Panc1 (cell line): ENCODE measurements around the gene APOL4. TPM values are rescaled to one million over a fixed set of nuclear protein-coding genes. Genes with fewer than 3 reads are reported as not detected.

Source experiments
- ATAC-seq: fragments of 200-7000 bp; cut with Tn5 transposase; 2 replicates; pipeline ENCODE4 v1.9.1; 2020; ENCODE audit warnings: mild to moderate bottlenecking, moderate library complexity
- BruUV-seq: library from RNA; stranded (reverse); fragments of 400-500 nt; replicated peaks from 2 replicates; lab custom pipeline; 2021; lab: Mats Ljungman, UMichigan
- CTCF ChIA-PET: fragments of 300-600 bp; sonication (Branson Sonifier 250); formaldehyde crosslinking; loops from one replicate; lab custom pipeline; 2022; ENCODE audit warnings: antibody characterized with exemption; lab: Charles Lee
- POLR2A ChIA-PET: fragments of 300-600 bp; sonication (Branson Sonifier 250); formaldehyde crosslinking; loops from one replicate; lab custom pipeline; 2022; ENCODE audit warnings: antibody characterized with exemption; lab: Charles Lee
- DNase-seq: peaks from one replicate; pipeline ENCODE4 v3.0.0-alpha.2; 2010; ENCODE audit warnings: low read depth, low spot score
- H3K27ac ChIP-seq: 2 replicates; pipeline ENCODE4 v1.5.1; 2011; ENCODE audit warnings: mild to moderate bottlenecking, low read length, inconsistent platforms
- H3K27me3 ChIP-seq: fragments of 200-500 bp; sonication (Bioruptor generic); 2 replicates; pipeline ENCODE4 v1.6.0; 2014; ENCODE audit warnings: low read length, inconsistent platforms; ENCODE audit not compliant: control insufficient read depth, insufficient read depth
- H3K36me3 ChIP-seq: fragments of 200-500 bp; sonication (Bioruptor generic); 2 replicates; pipeline ENCODE4 v1.5.1; 2014; ENCODE audit warnings: inconsistent platforms, mild to moderate bottlenecking, low read length, moderate library complexity; ENCODE audit not compliant: control insufficient read depth, insufficient read depth
- H3K4me1 ChIP-seq: 2 replicates; pipeline ENCODE4 v1.5.1; 2011; ENCODE audit warnings: inconsistent platforms, mild to moderate bottlenecking, low read length, moderate library complexity; ENCODE audit not compliant: control insufficient read depth, insufficient read depth
- H3K4me3 ChIP-seq, 2 experiments: 2 replicates each; pipeline ENCODE4 v1.5.1; 2011 to 2012; ENCODE audit warnings: low read depth in 2 of 2, low read length in 2 of 2, mild to moderate bottlenecking in 2 of 2, inconsistent platforms in 1 of 2, moderate library complexity in 1 of 2
- H3K9me3 ChIP-seq: fragments of 200-500 bp; sonication (Bioruptor generic); 2 replicates; pipeline ENCODE4 v1.5.1; 2014; ENCODE audit warnings: low read depth, mild to moderate bottlenecking, inconsistent platforms, low read length, moderate library complexity; ENCODE audit not compliant: control insufficient read depth, insufficient read depth
- POLR2AphosphoS5 ChIP-seq: IDR thresholded peaks from 2 replicates; pipeline ENCODE4 v1.6.1; 2012; ENCODE audit warnings: mild to moderate bottlenecking, low read depth, low read length, moderate library complexity
- SIN3A ChIP-seq: IDR thresholded peaks from 2 replicates; pipeline ENCODE4 v1.6.1; 2012; ENCODE audit warnings: low read depth, mild to moderate bottlenecking, low read length, moderate library complexity, borderline replicate concordance; ENCODE audit not compliant: insufficient read depth
- TCF7L2 ChIP-seq: IDR thresholded peaks from 2 replicates; pipeline ENCODE4 v1.6.1; 2011; ENCODE audit warnings: mild to moderate bottlenecking, low read depth, low read length, inconsistent platforms
- in situ Hi-C: cut with HindIII; loops from 2 replicates; pipeline ENCODE4 v1.10.0; 2016; ENCODE audit warnings: low sequenced_read_pairs, low pct_unique_long_range_greater_than_20kb
- intact Hi-C: fragments of 100-400 bp; cut with micrococcal nuclease; formaldehyde crosslinking; loops from one replicate; pipeline ENCODE4 v1.10.0; 2022; ENCODE audit not compliant: unreplicated experiment
- total RNA-seq: library from RNA; stranded (reverse); gene quantifications from one replicate; pipeline ENCODE4 v1.2.1, GENCODE V29; 2021; ENCODE audit not compliant: unreplicated experiment
- TF ChIP-seq, protein P1 (sequence below), 2 experiments: IDR thresholded peaks; 2 replicates each; pipeline ENCODE4 v1.6.1; 2011 to 2012; ENCODE audit warnings: low read depth in 2 of 2, control low read depth in 1 of 2, low read length in 1 of 2, mild to moderate bottlenecking in 1 of 2, moderate library complexity in 1 of 2; ENCODE audit not compliant: insufficient read depth in 1 of 2
- TF ChIP-seq, protein P2 (sequence below): fragments of 450-650 bp; IDR thresholded peaks from 2 replicates; pipeline ENCODE4 v1.5.1; 2017; ENCODE audit warnings: mild to moderate bottlenecking

APOL4 gene
- total RNA-seq, 1 experiment from 2014 or later: not detected

DNA sequence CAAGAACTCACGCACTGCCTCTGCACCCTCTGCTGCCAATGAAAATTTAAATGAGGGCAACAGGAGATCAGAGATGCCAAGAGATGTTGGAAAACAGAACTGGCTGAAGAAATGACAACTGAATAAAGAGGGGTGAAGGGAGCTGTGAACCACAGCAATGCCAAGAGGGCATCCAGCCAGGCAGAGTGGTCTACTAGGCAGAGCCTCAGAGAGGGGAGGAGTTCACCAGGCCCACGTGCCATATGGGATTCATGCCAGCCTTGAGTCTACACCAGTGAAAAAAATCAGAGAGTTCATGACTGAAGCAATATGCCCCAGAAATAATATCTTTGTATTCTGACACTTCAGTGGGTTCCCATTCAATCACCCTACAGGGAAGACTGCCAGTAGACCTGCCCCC lies 33.3 kb upstream of the APOL4 start:
- CTCF ChIA-PET: interaction anchor here (0.6 kb wide), 1 partner anchor 18 kb away, joined by 3 read pairs; no protein-coding TSS in a partner anchor
- Histone ChIP-seq H3K9me3 (no peaks in the 10 kb centered on the region), H3K27me3 (no peaks in the 10 kb centered on the region), H3K27ac (no peak overlapping the region), H3K36me3 (no peaks in the 10 kb centered on the region), H3K4me1 (peaks cover 9% of the 10 kb centered on the region; the same call in 1 of the 2 replicates), H3K4me3 (no peak overlapping the region)
- POLR2A ChIA-PET: no interaction called here
- in situ Hi-C loops (no loop called here), intact Hi-C loops (no loop called here)
- BruUV-seq: no TSS peak
- no peak for TF ChIP-seq SIN3A
- TF ChIP-seq, protein P1, sequence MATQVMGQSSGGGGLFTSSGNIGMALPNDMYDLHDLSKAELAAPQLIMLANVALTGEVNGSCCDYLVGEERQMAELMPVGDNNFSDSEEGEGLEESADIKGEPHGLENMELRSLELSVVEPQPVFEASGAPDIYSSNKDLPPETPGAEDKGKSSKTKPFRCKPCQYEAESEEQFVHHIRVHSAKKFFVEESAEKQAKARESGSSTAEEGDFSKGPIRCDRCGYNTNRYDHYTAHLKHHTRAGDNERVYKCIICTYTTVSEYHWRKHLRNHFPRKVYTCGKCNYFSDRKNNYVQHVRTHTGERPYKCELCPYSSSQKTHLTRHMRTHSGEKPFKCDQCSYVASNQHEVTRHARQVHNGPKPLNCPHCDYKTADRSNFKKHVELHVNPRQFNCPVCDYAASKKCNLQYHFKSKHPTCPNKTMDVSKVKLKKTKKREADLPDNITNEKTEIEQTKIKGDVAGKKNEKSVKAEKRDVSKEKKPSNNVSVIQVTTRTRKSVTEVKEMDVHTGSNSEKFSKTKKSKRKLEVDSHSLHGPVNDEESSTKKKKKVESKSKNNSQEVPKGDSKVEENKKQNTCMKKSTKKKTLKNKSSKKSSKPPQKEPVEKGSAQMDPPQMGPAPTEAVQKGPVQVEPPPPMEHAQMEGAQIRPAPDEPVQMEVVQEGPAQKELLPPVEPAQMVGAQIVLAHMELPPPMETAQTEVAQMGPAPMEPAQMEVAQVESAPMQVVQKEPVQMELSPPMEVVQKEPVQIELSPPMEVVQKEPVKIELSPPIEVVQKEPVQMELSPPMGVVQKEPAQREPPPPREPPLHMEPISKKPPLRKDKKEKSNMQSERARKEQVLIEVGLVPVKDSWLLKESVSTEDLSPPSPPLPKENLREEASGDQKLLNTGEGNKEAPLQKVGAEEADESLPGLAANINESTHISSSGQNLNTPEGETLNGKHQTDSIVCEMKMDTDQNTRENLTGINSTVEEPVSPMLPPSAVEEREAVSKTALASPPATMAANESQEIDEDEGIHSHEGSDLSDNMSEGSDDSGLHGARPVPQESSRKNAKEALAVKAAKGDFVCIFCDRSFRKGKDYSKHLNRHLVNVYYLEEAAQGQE (IDR thresholded peaks at IDR 0.05; ENCODE audit: insufficient read depth in 1 of 2, low read depth in 2 of 2, low read length in 1 of 2): no peak
- DNase-seq (no peak), ATAC-seq (no peak)

DNA sequence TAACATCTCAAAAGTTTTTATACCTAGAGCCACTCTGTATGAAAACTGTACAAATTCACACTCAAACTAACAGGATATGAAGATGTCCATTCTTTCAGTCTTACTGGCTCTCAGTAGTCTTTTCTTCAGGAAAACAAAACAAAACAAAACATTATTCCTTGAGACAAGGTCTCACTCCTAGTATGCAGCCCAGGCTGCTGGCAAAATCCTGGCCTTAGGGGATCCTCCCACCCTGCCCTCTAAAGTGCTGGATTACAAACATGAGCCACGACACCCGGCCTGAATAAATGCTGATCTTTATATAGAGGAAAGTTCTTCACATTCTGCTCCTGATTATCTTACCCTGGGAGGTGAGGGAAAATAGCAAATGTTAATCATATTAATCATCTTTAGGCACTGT lies 32.6 kb upstream of the APOL4 start:
- no peak overlapping the region for H3K4me3 ChIP-seq

More for the DNA sequence above, 32.6 kb upstream of the APOL4 start:
- in situ Hi-C loops (no loop called here), intact Hi-C loops (no loop called here)
- ChIA-PET POLR2A (no interaction called here), CTCF (no interaction called here)
- ATAC-seq (no peak), DNase-seq (no peak)
- H3K36me3 ChIP-seq: no peaks in the 10 kb centered on the region
- TF ChIP-seq, protein P2, sequence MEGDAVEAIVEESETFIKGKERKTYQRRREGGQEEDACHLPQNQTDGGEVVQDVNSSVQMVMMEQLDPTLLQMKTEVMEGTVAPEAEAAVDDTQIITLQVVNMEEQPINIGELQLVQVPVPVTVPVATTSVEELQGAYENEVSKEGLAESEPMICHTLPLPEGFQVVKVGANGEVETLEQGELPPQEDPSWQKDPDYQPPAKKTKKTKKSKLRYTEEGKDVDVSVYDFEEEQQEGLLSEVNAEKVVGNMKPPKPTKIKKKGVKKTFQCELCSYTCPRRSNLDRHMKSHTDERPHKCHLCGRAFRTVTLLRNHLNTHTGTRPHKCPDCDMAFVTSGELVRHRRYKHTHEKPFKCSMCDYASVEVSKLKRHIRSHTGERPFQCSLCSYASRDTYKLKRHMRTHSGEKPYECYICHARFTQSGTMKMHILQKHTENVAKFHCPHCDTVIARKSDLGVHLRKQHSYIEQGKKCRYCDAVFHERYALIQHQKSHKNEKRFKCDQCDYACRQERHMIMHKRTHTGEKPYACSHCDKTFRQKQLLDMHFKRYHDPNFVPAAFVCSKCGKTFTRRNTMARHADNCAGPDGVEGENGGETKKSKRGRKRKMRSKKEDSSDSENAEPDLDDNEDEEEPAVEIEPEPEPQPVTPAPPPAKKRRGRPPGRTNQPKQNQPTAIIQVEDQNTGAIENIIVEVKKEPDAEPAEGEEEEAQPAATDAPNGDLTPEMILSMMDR: no peak
- TF ChIP-seq POLR2AphosphoS5 (no peak), TCF7L2 (no peak), SIN3A (no peak)
- TF ChIP-seq, protein P1 (IDR thresholded peaks at IDR 0.05; ENCODE audit: insufficient read depth in 1 of 2, low read depth in 2 of 2, low read length in 1 of 2): no peak
- no peaks in the 10 kb centered on the region for H3K27me3 ChIP-seq
- no peak overlapping the region for H3K27ac ChIP-seq
- BruUV-seq: no TSS peak
- peaks cover 7% of the 10 kb centered on the region; the same call in 1 of the 2 replicates for H3K4me1 ChIP-seq
- no peaks in the 10 kb centered on the region for H3K9me3 ChIP-seq
